Spleen (tissue), 7 donors: ENCODE results near the gene GFPT2.

Source experiments
- POLR2A ChIP-seq, 3 donors: fragments of 450-650 bp; IDR thresholded peaks; one replicate each; pipeline ENCODE4 v1.5.1; 2017; ENCODE audit warnings: antibody characterized with exemption in 3 of 3, mild to moderate bottlenecking in 1 of 3
- TF ChIP-seq, protein P1 (sequence below), 11 experiments: fragments of 200-600 bp in 7 of 11; fragments of 450-650 bp in 4 of 11; sonication (generic) in 4 of 11; IDR thresholded peaks in 8 of 11; conservative IDR thresholded peaks in 3 of 11; 1 replicate in 7 of 11; 2 replicates in 4 of 11; pipeline versions ENCODE4 v1.4.0 to v1.8.0; 2016 to 2021; ENCODE audit warnings: antibody characterized with exemption in 11 of 11, inconsistent platforms in 4 of 11, mild to moderate bottlenecking in 1 of 11
- donor health status: DM: no; HTN: no; CAD: no; lungs with moderate emphysema.
- donor health status: DM: no; HTN: no; CAD: no.
- donor health status: DM: no; HTN: no; CAD: no.

DNA sequence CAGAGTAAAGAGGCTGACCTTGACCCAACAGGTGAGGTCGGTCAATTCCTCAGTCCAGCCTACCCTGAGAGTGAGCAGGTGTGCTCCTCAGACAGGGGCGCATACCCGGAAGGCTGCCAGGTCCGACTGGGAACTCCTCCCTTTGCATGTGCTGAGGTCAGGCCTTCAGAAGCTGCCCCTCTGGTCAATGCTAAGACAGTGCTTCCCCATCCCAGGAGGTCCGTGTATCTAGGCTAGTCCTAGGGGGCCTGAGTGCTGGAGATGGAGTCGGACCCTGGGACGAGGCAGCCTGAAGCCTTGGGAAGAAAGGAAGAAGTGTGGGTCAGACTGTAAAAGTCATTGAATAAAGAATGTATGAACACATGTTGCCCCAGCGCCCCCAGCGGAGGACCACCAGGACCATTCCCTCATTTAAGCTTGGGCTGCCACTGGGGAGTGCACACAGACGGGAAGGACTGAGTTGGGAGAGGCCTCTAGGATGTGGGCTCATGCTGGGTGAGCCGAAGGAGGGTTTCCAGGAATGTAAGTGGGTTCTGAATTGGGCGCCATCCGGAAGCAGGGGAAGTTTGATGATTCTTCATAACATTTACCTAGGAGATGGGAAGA lies 41.0 kb upstream of the GFPT2 start:
- TF ChIP-seq, protein P1, sequence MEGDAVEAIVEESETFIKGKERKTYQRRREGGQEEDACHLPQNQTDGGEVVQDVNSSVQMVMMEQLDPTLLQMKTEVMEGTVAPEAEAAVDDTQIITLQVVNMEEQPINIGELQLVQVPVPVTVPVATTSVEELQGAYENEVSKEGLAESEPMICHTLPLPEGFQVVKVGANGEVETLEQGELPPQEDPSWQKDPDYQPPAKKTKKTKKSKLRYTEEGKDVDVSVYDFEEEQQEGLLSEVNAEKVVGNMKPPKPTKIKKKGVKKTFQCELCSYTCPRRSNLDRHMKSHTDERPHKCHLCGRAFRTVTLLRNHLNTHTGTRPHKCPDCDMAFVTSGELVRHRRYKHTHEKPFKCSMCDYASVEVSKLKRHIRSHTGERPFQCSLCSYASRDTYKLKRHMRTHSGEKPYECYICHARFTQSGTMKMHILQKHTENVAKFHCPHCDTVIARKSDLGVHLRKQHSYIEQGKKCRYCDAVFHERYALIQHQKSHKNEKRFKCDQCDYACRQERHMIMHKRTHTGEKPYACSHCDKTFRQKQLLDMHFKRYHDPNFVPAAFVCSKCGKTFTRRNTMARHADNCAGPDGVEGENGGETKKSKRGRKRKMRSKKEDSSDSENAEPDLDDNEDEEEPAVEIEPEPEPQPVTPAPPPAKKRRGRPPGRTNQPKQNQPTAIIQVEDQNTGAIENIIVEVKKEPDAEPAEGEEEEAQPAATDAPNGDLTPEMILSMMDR (IDR thresholded peaks at IDR 0.05 in 8 of 11, conservative IDR thresholded peaks at IDR 0.05 in 3 of 11) = no peak
- TF ChIP-seq POLR2A (IDR thresholded peaks at IDR 0.05) = no peak
